ENCODE measurements around the gene ARHGEF7.

The ARHGEF7 gene

GRCh38 chr13:111328574-111329410, 213.7 kb downstream of the ARHGEF7 start:
- no peak for DNase-seq

GRCh38 chr13:111329641-111330040, 214.5 kb downstream of the ARHGEF7 start:
- no peak for DNase-seq

- no peak for DNase-seq
These were observed 215.0 kb downstream of the ARHGEF7 start for GRCh38 chr13:111330066-111330610.

- no peak for DNase-seq
These were observed 220.2 kb downstream of the ARHGEF7 start for GRCh38 chr13:111335298-111335697.

GRCh38 chr13:111336666-111337065, 221.6 kb downstream of the ARHGEF7 start:
- DNase-seq = no peak

GRCh38 chr13:111337206-111337605, 222.1 kb downstream of the ARHGEF7 start:
- DNase-seq = no peak

GRCh38 chr13:111337741-111338140, 222.6 kb downstream of the ARHGEF7 start:
- no peak for DNase-seq

GRCh38 chr13:111338841-111339240, 223.7 kb downstream of the ARHGEF7 start:
- no peak for DNase-seq

- no peak for DNase-seq
These were observed 224.4 kb downstream of the ARHGEF7 start for GRCh38 chr13:111339366-111340143.

GRCh38 chr13:111341886-111342285, 226.8 kb downstream of the ARHGEF7 start:
- DNase-seq = no peak

- DNase-seq = no peak
These were observed 227.6 kb downstream of the ARHGEF7 start for GRCh38 chr13:111342721-111343120.

- DNase-seq = no peak
These were observed 228.2 kb downstream of the ARHGEF7 start for GRCh38 chr13:111343186-111343805.

GRCh38 chr13:111344471-111345191, 229.5 kb downstream of the ARHGEF7 start:
- peak; percentile 86 for DNase-seq

GRCh38 chr13:111345682-111346081, 230.6 kb downstream of the ARHGEF7 start:
- no peak for DNase-seq

- DNase-seq = no peak
These were observed 231.1 kb downstream of the ARHGEF7 start for GRCh38 chr13:111346101-111346680.

GRCh38 chr13:111347438-111347837, 232.3 kb downstream of the ARHGEF7 start:
- DNase-seq = no peak

GRCh38 chr13:111353508-111353907, 238.4 kb downstream of the ARHGEF7 start:
- DNase-seq = no peak

- no peak for DNase-seq
These were observed 239.7 kb downstream of the ARHGEF7 start for GRCh38 chr13:111354789-111355188.
